HG03175 (cell line): Measurements from ENCODE around the gene COX6B2.

Source experiments
- ATAC-seq: cut with Tn5 transposase; IDR thresholded peaks from one replicate; pipeline ENCODE4 v1.9.1; 2021; ENCODE audit warnings: mild to moderate bottlenecking, moderate library complexity; ENCODE audit not compliant: unreplicated experiment

The COX6B2 gene

GRCh38 chr19:55362990-55363716 is 8.6 kb upstream of the COX6B2 start, which contains the start of gene GARIN5B:
Gene GARIN5B (minus strand): TSS chr19:55363260. CDS start chr19:55363066, 194 bp downstream.
- no peak for ATAC-seq

GRCh38 chr19:55362174-55362989 is 7.9 kb upstream of the COX6B2 start:
- ATAC-seq = no peak

GRCh38 chr19:55360902-55361301 is 6.4 kb upstream of the COX6B2 start:
- no peak for ATAC-seq

GRCh38 chr19:55358943-55359908 is 4.7 kb upstream of the COX6B2 start:
- no peak for ATAC-seq

GRCh38 chr19:55358493-55358892 is 4.0 kb upstream of the COX6B2 start:
- ATAC-seq = no peak

GRCh38 chr19:55355213-55355821 is 798 bp upstream of the COX6B2 start:
- ATAC-seq = no peak

- ATAC-seq = no peak
Observed at GRCh38 chr19:55353803-55354697, 469 bp downstream of the COX6B2 start.

GRCh38 chr19:55353356-55353802 is 1.1 kb downstream of the COX6B2 start:
- no peak for ATAC-seq

GRCh38 chr19:55352549-55353145 is 1.9 kb downstream of the COX6B2 start:
- ATAC-seq = no peak

- ATAC-seq = no peak
Observed at GRCh38 chr19:55352040-55352439, 2.5 kb downstream of the COX6B2 start.

GRCh38 chr19:55350620-55351315 is 3.8 kb downstream of the COX6B2 start:
- no peak for ATAC-seq

- no peak for ATAC-seq
Observed at GRCh38 chr19:55348317-55349034, 6.0 kb downstream of the COX6B2 start.

- no peak for ATAC-seq
Observed at GRCh38 chr19:55347442-55348009, 7.0 kb downstream of the COX6B2 start.

GRCh38 chr19:55346725-55347441 is 7.6 kb downstream of the COX6B2 start:
- no peak for ATAC-seq

- no peak for ATAC-seq
Observed at GRCh38 chr19:55345818-55346724, 8.4 kb downstream of the COX6B2 start.
